Coronary artery (tissue), 2 donors: ENCODE results near the gene GALNT13.

Experiments used
- DNase-seq: peaks from one replicate; pipeline ENCODE4 v3.0.0-alpha.2; 2017; ENCODE audit warnings: low spot score
- H3K27ac ChIP-seq, 2 donors: fragments of 200-600 bp; sonication (generic); one replicate each; pipeline ENCODE4 v1.5.1; 2016 to 2019
- H3K4me3 ChIP-seq: fragments of 200-600 bp; sonication (generic); 2 replicates; pipeline ENCODE4 v1.5.1; 2016; ENCODE audit warnings: mild to moderate bottlenecking, moderate library complexity
- TF ChIP-seq, protein P1 (sequence below): fragments of 200-600 bp; sonication (generic); IDR thresholded peaks from one replicate; pipeline ENCODE4 v1.5.1; 2019; ENCODE audit warnings: antibody characterized with exemption

The GALNT13 gene

GRCh38 chr2:153890576-153890975, 18.9 kb downstream of the GALNT13 start:
- no peak for DNase-seq
- H3K4me3 ChIP-seq, result no peak overlapping the region
- no peak overlapping the region for H3K27ac ChIP-seq
- TF ChIP-seq, protein P1, sequence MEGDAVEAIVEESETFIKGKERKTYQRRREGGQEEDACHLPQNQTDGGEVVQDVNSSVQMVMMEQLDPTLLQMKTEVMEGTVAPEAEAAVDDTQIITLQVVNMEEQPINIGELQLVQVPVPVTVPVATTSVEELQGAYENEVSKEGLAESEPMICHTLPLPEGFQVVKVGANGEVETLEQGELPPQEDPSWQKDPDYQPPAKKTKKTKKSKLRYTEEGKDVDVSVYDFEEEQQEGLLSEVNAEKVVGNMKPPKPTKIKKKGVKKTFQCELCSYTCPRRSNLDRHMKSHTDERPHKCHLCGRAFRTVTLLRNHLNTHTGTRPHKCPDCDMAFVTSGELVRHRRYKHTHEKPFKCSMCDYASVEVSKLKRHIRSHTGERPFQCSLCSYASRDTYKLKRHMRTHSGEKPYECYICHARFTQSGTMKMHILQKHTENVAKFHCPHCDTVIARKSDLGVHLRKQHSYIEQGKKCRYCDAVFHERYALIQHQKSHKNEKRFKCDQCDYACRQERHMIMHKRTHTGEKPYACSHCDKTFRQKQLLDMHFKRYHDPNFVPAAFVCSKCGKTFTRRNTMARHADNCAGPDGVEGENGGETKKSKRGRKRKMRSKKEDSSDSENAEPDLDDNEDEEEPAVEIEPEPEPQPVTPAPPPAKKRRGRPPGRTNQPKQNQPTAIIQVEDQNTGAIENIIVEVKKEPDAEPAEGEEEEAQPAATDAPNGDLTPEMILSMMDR, result no peak

GRCh38 chr2:153891051-153891450, 19.3 kb downstream of the GALNT13 start:
- DNase-seq, result no peak
- no peak overlapping the region for H3K27ac ChIP-seq
- no peak overlapping the region for H3K4me3 ChIP-seq
- TF ChIP-seq, protein P1, result no peak

DNA sequence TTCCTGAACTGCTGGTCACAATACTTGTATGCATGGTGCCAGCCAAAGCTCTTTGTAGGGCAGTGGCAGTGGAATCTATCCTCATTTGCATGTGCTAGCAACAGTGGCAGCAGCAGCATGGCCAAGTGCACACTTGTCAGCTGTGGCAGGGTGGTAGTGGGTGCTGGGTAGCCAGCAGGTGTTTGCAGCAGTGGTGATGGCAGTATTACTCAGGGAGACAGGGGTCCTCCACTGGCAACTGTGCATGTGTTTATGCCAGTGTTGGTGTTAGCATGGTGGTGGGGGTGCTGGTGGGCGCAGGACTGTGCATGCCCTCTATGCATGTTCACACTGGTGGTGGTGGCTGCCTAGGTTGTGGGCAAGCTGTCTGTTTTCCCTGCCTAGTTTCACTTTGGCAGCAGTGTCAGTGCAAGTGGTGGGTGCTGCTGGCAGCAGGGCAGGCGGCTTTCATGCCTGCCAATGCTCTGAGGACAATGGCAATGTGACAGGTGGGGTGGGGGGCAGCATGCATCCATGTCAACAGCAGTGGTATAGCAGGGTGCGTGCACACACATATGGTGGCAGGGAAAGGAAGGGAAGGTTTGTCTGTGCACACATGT, 41.2 kb downstream of the GALNT13 start:
- Histone ChIP-seq H3K27ac (no peak overlapping the region), H3K4me3 (no peak overlapping the region)
- DNase-seq, result no peak
- TF ChIP-seq, protein P1, result no peak

DNA sequence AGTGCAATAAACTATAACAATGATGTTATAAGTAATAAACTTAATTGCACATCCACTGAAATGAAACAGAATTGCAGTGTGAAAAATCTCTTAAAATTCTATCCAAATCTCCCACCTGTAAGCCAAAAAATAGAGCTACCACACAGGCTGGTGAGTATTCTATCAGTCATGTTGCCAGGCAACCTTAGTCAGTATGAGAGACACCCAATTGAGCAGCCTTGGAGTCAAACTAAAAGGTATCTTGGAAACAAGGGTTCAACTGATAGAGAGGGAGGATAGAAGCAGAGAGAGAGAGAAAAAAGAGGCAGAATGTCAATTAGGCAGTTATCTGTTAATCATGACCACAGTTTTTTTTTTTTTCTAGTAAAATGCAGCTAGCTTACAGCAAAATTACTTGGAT, 45.8 kb downstream of the GALNT13 start:
- Histone ChIP-seq H3K4me3 (no peak overlapping the region), H3K27ac (no peak overlapping the region)
- DNase-seq, result no peak
- TF ChIP-seq, protein P1, result no peak

DNA sequence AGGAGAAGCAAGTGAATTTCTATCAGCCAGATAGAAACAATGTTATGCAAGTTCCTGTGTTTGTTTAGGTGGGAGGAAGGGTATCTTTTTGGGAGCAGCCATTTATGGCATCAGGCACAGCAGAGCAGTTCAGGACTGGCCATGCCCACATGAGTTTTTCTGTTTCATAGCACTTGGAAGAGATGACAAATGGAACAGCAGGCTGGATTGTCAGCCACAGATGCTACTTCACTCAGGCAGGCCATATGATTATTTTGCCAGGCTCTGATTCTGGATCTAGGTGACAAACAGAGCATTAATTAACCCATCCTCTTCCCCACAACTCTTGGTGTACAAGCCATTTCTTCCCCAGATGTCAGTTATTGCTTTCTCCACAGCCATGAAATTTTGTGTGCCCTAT, 63.8 kb downstream of the GALNT13 start:
- Histone ChIP-seq H3K4me3 (no peak overlapping the region), H3K27ac (no peak overlapping the region)
- no peak for DNase-seq
- TF ChIP-seq, protein P1, result no peak

- DNase-seq, result no peak
- Histone ChIP-seq H3K27ac (no peak overlapping the region), H3K4me3 (no peak overlapping the region)
- TF ChIP-seq, protein P1, result no peak
Observed at GRCh38 chr2:153939124-153939796, 67.5 kb downstream of the GALNT13 start.

DNA sequence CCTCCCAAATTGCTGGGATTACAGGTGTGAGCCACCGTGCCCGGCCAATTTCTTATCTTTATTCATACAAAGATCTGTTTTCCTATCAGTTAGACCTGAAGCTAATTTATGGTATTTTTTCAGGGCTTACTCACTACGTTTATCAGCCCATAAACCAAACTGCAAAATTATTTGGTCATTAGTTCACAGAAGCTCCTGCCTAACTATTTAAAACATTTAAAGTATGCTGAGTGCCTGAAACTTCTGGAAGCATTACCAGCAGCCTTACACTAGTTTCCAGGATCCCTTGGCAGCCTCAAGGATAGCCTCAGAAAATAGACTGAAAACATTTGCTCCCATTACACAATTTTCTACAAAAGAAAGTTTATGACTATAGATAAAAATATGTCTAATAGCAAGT, 68.8 kb downstream of the GALNT13 start:
- no peak for DNase-seq
- TF ChIP-seq, protein P1, result no peak
- no peak overlapping the region for H3K27ac ChIP-seq
- no peak overlapping the region for H3K4me3 ChIP-seq
